ENCODE data around the gene BCL2L1.

Gene BCL2L1

DNA sequence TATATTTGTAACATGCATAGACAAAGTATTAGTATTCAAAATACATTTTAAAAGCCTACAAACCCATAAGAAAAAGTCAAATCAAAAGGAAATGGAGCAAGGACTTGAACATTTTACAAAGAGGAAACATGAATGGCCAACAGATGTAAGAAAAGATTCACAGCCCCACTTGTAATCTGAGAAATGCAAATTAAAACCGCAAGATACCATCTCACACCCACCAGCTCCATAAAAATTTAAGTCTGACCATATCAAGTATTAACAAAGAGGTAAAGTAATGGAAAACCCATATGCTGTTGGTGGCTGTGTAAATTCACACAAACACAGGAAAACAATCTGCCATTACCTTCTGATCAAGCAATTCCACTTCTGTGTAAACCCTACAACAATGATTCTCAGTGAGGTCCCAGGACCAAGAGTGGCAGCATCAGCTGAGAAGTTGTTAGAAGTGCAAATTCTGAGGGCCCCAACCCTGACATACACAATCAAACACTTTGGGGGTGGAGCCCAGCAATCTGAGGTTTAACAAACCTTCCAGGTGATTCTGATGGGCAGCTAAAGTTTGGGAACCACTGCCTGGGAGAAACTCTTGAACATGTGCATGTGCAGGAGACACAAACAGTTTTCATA is 30.9 kb downstream of the BCL2L1 start:
- DNase-seq: peak; percentile 86

DNA sequence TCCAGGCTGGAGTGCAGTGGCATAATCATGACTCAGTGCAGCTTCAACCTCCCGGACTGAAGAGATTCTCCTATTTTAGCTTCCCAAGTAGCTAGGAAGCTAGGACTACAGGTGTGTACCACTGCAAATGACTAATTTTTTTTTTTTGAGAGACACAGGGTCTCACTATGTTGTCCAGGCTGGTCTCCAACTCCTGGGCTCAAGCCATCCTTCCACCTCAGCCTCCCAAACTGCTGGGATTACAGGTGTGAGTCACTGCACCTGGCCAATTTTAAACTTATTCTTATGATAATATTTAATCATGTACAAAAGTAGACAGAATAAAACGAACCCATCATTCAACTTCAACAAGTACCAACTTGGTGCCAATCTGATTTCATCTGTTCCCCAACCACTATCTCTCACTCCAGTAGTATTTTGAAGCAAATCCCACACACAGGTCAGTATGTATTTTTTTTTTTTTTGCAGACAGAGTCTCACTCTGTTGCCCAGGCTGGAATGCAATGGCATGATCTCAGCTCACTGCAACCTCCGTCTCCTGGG is 32.5 kb downstream of the BCL2L1 start:
- DNase-seq: no peak

DNA sequence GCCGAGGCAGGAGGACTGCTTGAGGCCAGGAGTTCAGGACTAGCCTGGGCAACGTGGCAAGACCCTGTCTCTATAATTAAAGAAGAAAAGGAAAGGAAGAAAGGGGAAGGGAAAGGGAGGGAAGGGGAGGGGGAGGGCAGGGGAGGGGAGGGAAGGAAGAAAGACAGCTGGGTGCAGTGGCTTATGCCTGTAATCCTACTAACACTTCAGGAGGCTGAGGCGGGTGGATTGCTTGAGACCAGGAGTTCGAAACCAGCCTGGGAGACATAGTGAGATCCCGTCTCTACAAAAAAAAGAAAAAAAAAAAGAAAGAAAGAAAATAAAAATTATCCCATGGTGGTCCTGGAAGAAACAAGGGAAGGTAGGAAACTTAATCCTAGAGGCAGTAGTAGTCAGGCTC is 33.5 kb downstream of the BCL2L1 start:
- DNase-seq: no peak

DNA sequence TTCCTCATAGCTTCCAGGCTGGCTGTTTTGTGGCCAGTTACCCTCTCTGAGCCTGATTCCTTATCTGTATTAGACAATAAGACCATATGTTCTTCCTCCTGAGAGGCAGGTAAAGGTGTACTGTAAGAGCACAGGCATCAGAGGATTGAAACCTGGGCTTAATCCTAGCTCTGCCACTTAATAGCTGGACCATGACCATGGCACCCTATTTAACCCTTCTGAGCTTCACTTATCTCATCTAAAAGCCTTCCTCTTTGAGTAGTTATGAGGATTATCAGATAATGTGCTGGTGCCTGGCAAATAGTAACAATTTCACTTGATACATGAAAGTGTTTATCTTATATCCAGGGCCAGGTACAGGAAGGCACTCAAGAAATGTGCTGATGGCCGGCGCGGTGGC is 34.9 kb downstream of the BCL2L1 start:
- no peak for DNase-seq

DNA sequence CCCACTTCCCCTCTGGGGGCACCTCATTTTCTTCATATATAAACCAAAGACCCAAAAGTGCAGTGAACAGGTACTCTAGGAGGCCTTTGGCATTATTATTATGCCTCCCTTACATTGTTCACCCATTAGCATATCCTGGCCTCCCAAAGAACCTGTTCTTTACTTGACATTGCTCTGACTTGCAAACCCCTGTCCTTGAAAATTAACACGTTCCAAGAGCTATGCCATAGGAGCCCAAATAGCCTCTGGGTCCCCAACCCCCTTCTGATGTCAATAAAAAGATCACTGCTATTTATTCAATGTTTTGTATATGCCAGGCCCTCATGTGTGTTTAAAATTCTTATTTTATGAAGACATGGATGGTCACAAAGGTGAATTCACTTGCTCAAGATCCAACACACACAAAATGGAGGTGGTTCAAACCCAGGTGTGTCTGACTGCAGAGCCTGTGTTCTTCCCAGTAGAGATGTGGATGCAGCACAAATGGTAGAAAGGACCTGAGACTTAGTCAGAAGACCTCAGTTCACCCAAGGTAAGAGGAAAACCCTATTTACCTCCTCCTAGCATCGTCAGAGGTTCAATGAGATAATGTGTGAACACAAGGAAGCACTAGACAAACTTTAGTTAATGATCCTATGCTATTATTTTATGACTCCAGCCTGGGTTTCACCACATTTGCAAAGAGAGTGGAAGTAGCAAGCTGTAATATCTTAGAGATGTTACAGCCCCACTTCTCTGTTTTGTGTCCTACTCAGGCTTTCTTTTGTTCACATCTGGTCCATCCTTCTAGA is 36.6 kb downstream of the BCL2L1 start:
- no peak for DNase-seq

DNA sequence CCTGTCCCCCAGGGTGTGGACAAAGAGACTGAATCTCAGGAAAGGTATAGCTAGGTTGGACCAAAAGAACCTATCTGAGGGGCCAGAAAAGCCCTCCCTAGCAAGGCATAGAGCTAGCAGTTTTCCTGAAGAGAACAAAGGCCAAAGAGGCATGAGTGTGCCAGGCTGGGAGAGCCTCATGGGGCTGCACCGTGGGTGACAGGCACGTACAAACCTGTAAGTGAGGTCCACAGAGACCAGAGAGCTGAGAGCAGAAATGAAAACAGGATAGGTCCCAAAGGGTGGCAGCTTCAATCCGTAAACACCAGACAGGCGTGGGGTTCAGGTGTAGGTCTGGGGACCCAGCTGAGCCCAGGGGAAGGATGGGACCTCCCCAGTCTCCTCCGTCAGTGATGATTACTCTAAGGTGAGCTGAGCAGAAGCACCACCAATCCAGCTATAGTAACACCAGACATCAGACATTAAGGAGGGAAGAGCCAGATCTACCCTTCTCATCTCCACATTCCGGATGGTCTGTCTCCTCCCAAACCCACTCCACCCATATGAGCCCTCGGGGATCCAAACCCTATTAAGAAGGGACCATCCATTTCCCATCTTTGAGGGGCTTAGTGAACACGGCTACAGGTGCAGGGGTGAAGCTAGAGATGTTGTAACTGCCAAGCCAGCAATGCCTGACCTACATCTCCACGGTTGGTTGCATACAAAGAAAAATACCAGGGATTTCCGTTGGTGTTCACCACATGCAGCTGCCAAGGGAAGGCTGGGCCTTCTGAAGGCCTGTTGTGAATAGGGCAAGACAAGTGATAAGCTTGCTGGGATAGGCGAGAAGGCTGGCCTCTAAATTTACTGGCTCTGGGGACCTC is 38.3 kb downstream of the BCL2L1 start:
- DNase-seq: no peak

DNA sequence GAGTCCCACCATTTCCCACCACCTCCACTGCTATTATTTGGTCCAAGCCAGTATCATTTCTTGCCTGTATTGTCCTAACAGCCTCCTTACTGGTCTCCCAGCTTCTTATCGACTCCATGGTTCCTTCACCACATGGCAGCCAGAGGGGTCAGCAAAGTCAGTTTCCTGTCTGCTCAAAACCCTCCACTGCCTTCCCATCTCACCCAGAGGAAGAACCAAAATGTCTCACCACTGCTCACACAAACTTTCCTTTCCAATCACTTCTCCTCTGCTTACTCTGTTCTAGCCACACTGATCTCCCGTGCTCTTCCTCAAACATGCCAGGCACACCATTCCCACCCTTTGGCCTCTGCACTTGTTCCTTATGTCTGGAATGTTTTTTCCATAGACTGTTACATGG is 39.7 kb downstream of the BCL2L1 start:
- no peak for DNase-seq

DNA sequence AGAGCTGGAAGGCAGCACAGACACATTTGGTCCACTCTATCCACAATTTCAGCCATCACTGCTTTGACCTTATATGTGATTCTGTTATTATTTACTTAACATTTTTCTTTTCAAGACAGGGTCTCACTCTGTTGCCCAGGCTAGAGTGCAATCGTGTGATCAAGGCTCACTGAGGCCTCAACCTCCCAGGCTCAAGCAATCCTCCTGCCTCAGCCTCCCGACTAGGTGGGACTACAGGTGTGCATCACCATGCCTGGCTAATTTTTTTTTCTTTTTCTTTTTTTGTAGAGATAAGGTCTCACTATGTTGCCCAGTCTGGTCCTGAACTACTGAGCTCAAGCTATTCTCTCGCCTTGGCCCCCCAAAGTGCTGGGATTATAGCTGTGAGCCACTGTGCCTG is 40.3 kb downstream of the BCL2L1 start:
- no peak for DNase-seq

DNA sequence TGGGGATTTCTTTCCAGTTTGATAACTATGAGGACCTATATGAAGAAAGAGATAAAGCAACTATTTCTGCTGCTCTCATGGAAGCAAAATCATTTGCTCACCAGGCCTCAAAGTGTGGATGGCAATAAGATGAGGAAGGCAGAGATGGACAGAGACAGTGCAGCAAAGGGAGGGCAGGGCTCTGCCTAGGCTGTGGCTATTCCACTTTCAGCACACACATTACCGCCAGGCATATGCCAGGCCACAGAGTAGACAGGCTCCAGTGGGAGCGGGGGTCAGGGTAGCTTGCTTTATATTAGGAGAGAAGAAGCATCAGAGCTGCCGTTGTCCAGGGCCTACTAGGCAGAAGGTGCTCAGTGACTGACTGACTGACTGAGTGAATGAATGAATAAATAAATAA is 40.9 kb downstream of the BCL2L1 start:
- no peak for DNase-seq

DNA sequence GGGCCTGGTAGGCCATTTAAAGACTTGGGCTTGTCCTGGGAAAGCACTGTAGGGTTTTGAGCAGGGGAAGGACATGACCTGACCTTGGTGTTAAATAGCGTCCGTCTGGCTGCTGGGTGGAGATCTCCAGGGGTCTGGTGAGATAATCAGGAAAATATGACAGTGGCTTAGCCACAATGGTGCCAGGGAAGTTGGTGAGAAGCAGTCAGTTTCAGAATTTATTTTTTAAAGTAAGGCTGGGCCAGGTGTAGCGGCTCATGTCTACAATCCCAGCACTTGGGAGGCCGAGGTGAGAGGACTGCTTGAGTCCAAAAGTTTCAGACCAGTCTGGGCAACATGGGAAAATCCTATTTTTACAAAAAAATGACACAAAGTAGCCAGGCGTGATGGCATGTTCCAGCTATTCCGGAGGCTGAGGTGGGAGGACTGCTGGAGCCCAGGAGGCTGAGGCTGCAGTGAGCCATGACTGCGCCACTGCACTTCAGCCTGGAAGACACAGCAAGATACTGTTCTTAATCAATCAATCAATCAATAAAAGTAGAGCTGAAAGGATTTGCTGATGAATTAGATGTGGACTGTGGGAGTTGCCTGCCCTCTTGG is 41.4 kb downstream of the BCL2L1 start:
- no peak for DNase-seq

DNA sequence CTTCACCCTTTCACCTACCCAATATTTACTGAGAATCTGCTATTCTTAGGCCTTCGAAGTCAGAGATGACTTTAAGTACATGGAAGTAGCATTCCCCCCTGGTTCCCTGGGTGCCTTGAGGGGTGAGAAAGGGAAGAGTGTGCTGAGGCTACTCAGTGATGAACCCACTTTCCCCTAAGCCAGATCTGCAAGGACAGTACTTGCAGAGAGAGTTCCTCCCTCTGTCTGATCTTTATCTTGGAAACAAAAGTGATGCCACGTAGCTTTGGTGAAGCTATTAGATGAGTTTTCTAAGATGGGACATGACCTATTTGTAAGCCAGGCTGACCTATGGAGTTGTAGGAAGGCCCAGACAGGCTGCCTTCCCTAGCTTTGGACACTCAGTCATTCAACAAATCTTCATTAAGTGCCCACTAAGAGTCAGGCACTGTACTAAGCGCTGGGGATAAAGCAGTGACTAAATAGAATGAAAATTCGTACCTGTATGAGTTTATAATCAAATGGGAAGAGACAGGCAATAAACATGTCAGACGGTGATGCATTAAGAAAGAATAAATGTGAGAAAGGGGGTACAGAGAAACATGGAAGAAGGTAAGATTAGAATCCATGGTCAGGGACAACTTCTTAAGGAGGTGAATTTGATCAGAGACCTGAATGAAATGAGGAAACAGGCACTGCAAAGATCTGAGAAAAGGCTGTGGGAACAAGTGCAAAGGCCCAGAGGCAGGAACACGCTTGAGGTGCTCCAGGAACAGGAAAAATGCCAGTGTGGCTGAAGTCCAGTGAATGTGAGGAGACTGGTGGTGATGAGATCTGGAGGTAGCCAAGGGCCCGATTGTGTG is 42.2 kb downstream of the BCL2L1 start:
- no peak for DNase-seq

DNA sequence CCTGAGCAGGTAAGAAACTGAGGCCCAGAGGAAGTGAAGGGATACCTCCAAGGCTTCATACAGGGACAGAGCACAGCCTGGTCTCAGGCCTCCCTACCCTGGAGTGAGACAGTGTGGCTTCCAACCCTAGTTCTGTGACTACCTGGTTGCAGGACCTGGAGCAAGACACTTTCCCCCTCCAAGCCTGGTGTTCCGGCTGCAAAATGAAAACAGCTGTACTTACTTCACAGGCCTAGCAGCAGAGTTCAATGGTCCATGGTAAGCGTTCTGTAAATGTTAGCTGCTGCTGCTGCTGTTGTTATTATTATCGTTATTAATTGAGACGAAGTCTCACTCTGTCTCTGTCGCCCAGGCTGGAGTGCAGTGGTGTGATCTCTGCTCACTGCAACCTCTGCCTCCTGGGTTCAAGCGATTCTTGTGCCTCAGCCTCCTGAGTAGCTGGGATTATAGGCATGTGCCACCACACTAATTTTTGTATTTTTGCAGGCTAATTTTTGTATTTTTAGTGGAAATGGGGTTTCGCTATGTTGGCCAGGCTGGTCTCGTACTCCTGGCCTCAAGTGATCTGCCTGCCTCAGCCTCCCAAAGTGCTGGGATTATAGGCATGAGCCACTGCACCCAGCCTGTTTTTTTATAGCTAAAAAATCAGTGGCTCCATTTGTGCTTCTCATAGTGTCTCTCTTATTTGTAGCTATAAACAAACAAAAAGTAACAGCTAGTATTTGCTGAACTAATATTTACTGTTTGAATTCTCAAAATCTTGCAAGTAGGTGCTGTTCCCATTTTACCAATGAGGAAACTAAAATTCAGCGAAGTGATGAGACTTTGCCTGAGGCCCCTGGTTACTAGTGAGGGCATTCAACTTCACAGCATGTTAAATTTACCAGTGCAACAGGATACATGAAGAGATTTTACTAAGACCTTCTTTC is 43.0 kb downstream of the BCL2L1 start:
- no peak for DNase-seq

DNA sequence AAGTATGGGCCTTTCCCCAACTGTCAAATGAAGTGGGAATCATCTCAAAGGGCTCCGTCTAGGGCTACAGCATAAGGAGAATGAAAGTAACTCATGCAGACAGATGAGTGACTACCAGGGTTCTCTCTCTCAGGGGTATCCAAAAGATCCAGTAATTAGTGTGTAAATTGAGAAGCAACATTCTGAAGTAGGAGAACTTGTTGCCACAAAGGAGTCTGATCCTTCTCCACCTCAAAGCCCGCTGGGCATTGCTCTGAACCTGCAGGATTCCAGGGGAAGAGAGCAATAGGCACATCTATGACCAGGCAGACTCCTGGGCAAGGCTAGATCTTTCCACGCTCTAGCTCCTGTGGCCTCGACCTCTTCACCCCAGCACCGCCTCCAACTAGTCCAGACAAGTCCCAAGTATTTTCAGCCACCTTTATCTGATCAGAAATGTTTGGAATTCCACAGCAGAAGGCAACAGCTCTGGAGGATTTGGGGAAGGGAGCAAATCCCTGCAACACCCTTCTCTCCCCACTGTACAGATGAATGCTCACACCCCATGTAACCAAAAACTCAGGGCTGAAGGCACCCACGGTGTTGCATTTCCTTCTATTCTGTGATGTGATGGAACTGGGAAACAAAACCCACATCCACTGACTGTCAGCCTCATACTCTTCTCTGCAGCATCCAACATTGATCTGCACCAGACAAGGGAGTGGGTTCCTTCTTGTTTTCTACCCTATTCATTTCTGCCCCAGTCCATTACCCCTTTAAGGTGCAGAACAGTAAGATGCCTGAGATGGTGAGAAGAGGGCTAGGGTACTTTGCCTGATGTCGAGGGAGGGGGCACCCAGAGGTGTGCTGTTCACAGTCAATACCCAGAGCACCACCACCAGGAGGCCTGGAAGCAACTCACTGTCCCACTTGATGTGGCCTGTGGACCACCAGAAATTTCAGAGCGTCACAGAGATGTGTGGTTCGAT is 44.0 kb downstream of the BCL2L1 start:
- DNase-seq: no peak

DNA sequence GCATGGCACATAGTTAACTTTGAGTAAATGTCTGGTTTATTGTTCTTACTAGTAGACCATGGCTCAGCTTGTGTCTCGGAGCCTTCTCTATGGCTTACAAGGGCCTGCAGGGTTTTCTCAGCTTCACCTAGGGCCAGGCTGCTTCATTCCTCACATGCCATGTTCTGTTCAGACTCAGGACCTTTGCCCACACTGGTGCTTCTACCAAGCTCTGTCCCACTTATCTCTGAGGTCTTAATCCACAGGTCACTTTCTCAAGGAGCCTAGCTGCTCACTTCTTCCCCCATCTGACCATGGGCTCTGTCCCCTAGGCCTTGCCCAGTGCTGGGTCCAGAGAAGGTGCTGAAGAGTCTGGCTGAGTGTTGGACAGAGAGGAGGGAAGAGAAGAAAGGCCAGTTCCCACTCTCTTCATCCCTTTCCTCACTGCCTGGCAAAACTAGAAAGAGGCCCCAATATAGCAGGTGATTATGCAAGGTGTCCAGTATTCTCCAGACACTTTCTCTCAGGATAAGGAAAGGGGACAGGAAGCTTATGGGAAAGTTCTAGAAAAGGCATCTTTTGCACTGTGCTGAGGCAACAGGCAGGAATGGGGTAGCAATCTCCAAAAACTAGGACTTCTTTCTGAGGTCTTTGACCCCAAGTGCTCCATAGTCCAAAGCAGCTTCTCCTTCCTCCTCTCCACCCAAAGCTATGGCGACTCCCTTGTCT is 45.0 kb downstream of the BCL2L1 start:
- no peak for DNase-seq

DNA sequence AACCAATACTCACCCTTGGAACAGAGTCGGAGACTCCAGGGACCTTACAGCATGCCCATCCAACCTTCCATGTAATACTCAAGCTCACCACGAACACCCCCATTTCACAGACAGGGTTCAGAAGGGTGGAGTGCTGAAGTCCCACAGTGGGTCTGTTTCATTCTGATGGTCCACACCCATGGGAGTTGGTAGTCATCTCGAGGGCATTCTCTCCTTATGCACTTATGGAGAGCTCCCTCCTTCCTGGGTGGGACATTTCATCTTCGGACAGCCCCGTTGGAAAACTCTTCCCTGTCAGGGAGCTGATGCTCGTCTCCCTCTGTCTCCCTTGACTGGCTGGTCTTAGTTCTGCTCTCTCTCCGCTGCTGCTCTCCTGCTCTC is 46.1 kb downstream of the BCL2L1 start:
- no peak for DNase-seq

DNA sequence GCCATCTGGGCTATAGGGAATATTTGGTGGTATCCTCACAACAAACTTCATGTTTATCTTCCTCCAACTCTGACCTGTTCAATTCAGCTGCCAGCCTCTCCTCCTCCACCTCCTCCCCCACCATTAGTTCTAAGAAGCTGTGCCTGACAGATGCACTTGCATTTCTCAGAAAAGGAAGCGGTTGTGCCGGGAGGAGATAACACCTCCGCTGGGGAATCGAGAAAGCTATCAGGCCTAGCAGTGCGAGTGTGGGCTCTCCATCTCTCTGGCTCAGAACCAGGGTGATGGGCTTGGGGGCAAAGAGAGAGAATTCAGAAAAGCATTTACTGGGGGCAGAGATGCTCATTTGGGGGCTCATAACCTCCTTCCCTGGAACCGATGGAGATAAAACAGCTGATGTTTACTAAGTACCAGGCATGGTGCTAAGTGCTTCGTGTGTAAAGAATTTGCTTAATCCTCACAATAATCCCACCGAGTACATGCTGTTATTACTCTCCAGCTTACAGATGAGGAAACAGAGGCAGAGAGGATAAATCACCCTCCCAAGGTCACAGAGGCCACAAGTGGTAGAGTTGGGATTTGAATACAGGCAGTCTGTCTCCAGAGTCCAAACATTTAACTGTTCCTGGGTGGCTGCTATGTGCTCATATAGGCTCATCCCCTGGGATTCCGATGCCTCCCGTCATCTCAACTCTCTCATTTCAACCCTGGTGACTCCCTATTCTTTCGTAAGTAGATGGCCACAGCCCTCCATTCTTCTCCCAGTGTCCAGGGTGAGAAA is 46.6 kb downstream of the BCL2L1 start:
- DNase-seq: no peak

DNA sequence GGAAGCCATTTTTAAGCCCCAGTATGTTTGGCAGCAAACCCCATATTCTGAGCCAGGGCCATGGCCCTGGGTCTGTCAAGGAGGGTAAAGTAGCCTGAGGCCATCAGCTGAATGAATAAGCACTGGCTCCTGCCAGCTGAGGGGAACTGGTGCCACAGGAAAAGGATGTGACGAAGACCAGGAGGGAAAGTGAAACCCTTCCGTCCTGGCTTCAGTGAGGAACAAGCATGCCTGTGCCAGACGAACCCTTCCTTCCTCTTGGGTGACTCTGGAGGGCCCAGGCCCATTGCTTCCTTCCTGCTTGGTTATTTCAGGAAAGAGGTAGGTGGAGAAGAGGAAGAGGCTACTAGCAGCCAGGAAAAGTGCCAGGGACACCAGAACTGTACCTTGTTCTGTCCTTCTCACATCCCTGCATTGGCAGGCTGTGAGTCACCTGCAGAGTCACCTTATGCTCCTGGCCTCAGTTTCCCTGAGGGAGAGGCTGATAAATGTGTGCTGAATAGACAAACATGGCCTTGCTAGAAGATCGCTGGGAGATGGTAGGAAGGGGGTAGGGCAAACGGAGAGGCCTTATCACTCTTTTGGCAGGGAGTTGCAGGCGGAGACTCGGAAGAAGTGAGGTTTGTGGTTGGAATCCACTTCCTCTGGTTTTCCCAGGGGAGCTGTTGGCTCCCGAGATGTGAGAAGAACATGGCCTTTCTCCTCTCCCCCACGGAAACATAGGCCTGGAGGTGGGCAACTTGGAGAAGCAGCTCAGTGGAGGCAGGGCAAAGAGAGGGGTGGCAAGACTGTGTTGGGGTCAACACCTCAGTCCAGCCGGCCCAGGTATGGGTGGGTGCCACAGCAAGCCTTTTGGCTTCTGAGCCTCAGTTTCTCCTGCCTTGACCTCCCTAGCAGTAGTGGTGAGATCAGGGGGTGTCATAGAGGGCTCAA is 47.5 kb downstream of the BCL2L1 start:
- DNase-seq: no peak
